ENCODE data around the gene PHEX. TPM values are rescaled to one million over a fixed set of nuclear protein-coding genes. Genes with fewer than 3 reads are reported as not detected.

Gene PHEX
- total and polyA plus RNA-seq, 2 experiments from 2014 or later, result 0.05 to 0.21 TPM

- no peak for TF ChIP-seq REST (IDR thresholded peaks at IDR 0.05; ENCODE audit: unreplicated experiment)
- TF ChIP-seq NANOG (IDR thresholded peaks at IDR 0.05; ENCODE audit: borderline replicate concordance), result no peak
- TF ChIP-seq CREB1 (CRISPR knock-in tag; IDR thresholded peaks at IDR 0.05; ENCODE audit: low read depth), result no peak
- TF ChIP-seq STAT1 (IDR thresholded peaks at IDR 0.05; ENCODE audit: unreplicated experiment), result no peak
- no peak for TF ChIP-seq ZNF114 (CRISPR knock-in tag; IDR thresholded peaks at IDR 0.05)
Measured at GRCh38 chrX:22194660-22194945, 162.5 kb downstream of the PHEX start (continued).

GRCh38 chrX:22196149-22196548, 164.0 kb downstream of the PHEX start:
- H3K79me2 ChIP-seq (replicated peaks; ENCODE audit: insufficient read depth), result no peaks in the 10 kb centered on the region
- Mint-ChIP-seq H3K4me3 (no peak overlapping the region), H3K27ac (no peak overlapping the region), H3K27me3 (ENCODE audit: insufficient read depth, low read depth, poor library complexity) (no peaks in the 10 kb centered on the region), H3K36me3 (ENCODE audit: low read depth) (no peaks in the 10 kb centered on the region), H3K4me1 (no peaks in the 10 kb centered on the region), H3K9me3 (no peaks in the 10 kb centered on the region)
- TF ChIP-seq EZH2phosphoT487 (IDR thresholded peaks at IDR 0.05; ENCODE audit: unreplicated experiment) (no peak), ZNF114 (CRISPR knock-in tag; IDR thresholded peaks at IDR 0.05) (no peak), CREB1 (CRISPR knock-in tag; IDR thresholded peaks at IDR 0.05; ENCODE audit: low read depth) (no peak), NANOG (IDR thresholded peaks at IDR 0.05; ENCODE audit: borderline replicate concordance) (no peak), POLR2AphosphoS5 (IDR thresholded peaks at IDR 0.05; ENCODE audit: low read depth) (no peak), REST (IDR thresholded peaks at IDR 0.05; ENCODE audit: unreplicated experiment) (no peak), STAT1 (IDR thresholded peaks at IDR 0.05; ENCODE audit: unreplicated experiment) (no peak), ZNF331 (CRISPR knock-in tag; IDR thresholded peaks at IDR 0.05; ENCODE audit: low read depth) (no peak)
- H2AFZ ChIP-seq, result no peak overlapping the region
- H3K9me2 ChIP-seq (ENCODE audit: insufficient read depth), result no peaks in the 10 kb centered on the region
- no peaks in the 10 kb centered on the region for H3K27me3 ChIP-seq (ENCODE audit: insufficient read depth)
- H3K36me3 ChIP-seq (ENCODE audit: insufficient read depth), result no peaks in the 10 kb centered on the region
- H3K27ac ChIP-seq (ENCODE audit: low read depth), result no peak overlapping the region
- H4K20me1 ChIP-seq (replicated peaks; ENCODE audit: insufficient read depth), result no peaks in the 10 kb centered on the region
- no peaks in the 10 kb centered on the region for H3K4me1 ChIP-seq (ENCODE audit: insufficient read depth)
- no peaks in the 10 kb centered on the region for H3F3A ChIP-seq (replicated peaks; ENCODE audit: low read depth)
- H3K4me3 ChIP-seq, result no peak overlapping the region
- ATAC-seq, result no peak
- H3K4me2 ChIP-seq, result no peak overlapping the region
- no peak for DNase-seq (ENCODE audit: low spot score)
